Natural killer cell (primary cell): ENCODE results near the gene PLEKHJ1. TPM values are rescaled to one million over a fixed set of nuclear protein-coding genes. Genes with fewer than 3 reads are reported as not detected.

Experiments used
- ATAC-seq, 3 donors: fragments of 150-1000 bp in 2 of 3; fragments of 200-7000 bp in 1 of 3; cut with Tn5 transposase; 1 replicate in 1 of 3; 2 replicates in 2 of 3; pipeline ENCODE4 v1.10.0; 2021; ENCODE audit warnings: mild to moderate bottlenecking in 2 of 3, moderate library complexity in 2 of 3
- DNase-seq, 2 donors: peaks; one replicate each; pipeline versions ENCODE4 v3.0.0 to v3.0.0-alpha.2; 2013 to 2021; ENCODE audit warnings: mixed read lengths in 1 of 2
- H3K27ac ChIP-seq: one replicate; pipeline ENCODE4 v1.5.1; 2013; ENCODE audit warnings: mild to moderate bottlenecking, low read length
- H3K27me3 ChIP-seq: one replicate; pipeline ENCODE4 v1.6.1; 2013; ENCODE audit warnings: low read length; ENCODE audit not compliant: control insufficient read depth, insufficient read depth
- H3K36me3 ChIP-seq: one replicate; pipeline ENCODE4 v1.6.1; 2013; ENCODE audit warnings: low read length; ENCODE audit not compliant: control insufficient read depth, insufficient read depth
- H3K4me1 ChIP-seq: one replicate; pipeline ENCODE4 v1.6.1; 2013; ENCODE audit warnings: low read length; ENCODE audit not compliant: control insufficient read depth, insufficient read depth
- H3K4me3 ChIP-seq: one replicate; pipeline ENCODE4 v1.5.1; 2013; ENCODE audit warnings: low read length
- H3K9me3 ChIP-seq: one replicate; pipeline ENCODE4 v1.6.1; 2013; ENCODE audit warnings: low read length; ENCODE audit not compliant: control insufficient read depth, insufficient read depth
- H3K27ac Mint-ChIP-seq, 2 donors: one replicate each; pipeline ENCODE4 v1.8.0; 2022; ENCODE audit warnings: mild to moderate bottlenecking in 2 of 2, mixed read lengths in 2 of 2, moderate library complexity in 1 of 2
- H3K27me3 Mint-ChIP-seq, 2 donors: one replicate each; pipeline ENCODE4 v1.8.0; 2022; ENCODE audit warnings: low read depth in 2 of 2, mixed read lengths in 2 of 2
- H3K36me3 Mint-ChIP-seq: one replicate; pipeline ENCODE4 v1.8.0; 2022; ENCODE audit warnings: mixed read lengths
- H3K4me1 Mint-ChIP-seq, 2 donors: one replicate each; pipeline ENCODE4 v1.8.0; 2022; ENCODE audit warnings: mixed read lengths in 2 of 2
- H3K4me3 Mint-ChIP-seq: one replicate; pipeline ENCODE4 v1.8.0; 2022; ENCODE audit warnings: mild to moderate bottlenecking, moderate library complexity, mixed read lengths
- H3K9me3 Mint-ChIP-seq, 2 donors: one replicate each; pipeline ENCODE4 v1.8.0; 2022; ENCODE audit warnings: mixed read lengths in 2 of 2
- CTCF ChIP-seq: fragments of 200-600 bp; IDR thresholded peaks from one replicate; pipeline ENCODE4 v1.8.0; 2022; ENCODE audit warnings: antibody characterized with exemption
- WGBS: methylation state at CpG from one replicate; pipeline ENCODE4 v1.1.7; 2013; ENCODE audit warnings: missing lambda C conversion rate; ENCODE audit not compliant: insufficient coverage; 5-methylcytosine and 5-hydroxymethylcytosine counted together
- intact Hi-C: fragments of 100-400 bp; cut with micrococcal nuclease; formaldehyde crosslinking; loops from one replicate; pipeline ENCODE4 v1.14.2; 2022
- total RNA-seq, 4 donors: library from RNA; stranded (reverse); fragments of 120-200 nt in 1 of 4; gene quantifications; one replicate each; pipeline versions ENCODE4 v1.2.3 to v1.2.4, GENCODE V29; 2013 to 2022

Gene PLEKHJ1
- total RNA-seq, 3 donors from 2014 or later (not counting 1 experiment from before 2014, with no cell fraction given), result 36.7 to 45.8 (median 44.7) TPM

GRCh38 chr19:2223391-2223790 is 12.7 kb downstream of the PLEKHJ1 start:
- intact Hi-C loops, result no loop called here
- no peaks in the 10 kb centered on the region for H3K36me3 Mint-ChIP-seq
- H3K27me3 Mint-ChIP-seq, result no peaks in the 10 kb centered on the region
- Histone ChIP-seq H3K27ac (no peak overlapping the region), H3K36me3 (peaks cover 37% of the 10 kb centered on the region), H3K4me1 (peaks cover 7% of the 10 kb centered on the region), H3K4me3 (no peak overlapping the region), H3K9me3 (no peaks in the 10 kb centered on the region), H3K27me3 (no peaks in the 10 kb centered on the region)
- no peak overlapping the region for H3K4me3 Mint-ChIP-seq
- H3K27ac Mint-ChIP-seq, result peak overlapping the region in 1 of 2 donors; percentile 77
- DNase-seq (no peak), ATAC-seq (no peak)
- WGBS, result 95% methylated on average over 12 of the region's 18 CpGs
- no peaks in the 10 kb centered on the region for H3K9me3 Mint-ChIP-seq
- no peak for TF ChIP-seq CTCF
- peaks cover 6 to 11% of the 10 kb centered on the region in 2 donors for H3K4me1 Mint-ChIP-seq

GRCh38 chr19:2221918-2222317 is 14.2 kb downstream of the PLEKHJ1 start:
- DNase-seq, result no peak
- H3K9me3 ChIP-seq, result no peaks in the 10 kb centered on the region
- TF ChIP-seq CTCF, result no peak
- peaks cover 45% of the 10 kb centered on the region for H3K36me3 ChIP-seq
- no peak for ATAC-seq
- no peak overlapping the region for H3K27ac ChIP-seq
- peaks cover 6 to 14% of the 10 kb centered on the region in 2 donors for H3K4me1 Mint-ChIP-seq
- 95% methylated on average over 20 of the region's 20 CpGs for WGBS
- no peak overlapping the region for H3K4me3 ChIP-seq
- H3K4me3 Mint-ChIP-seq, result no peak overlapping the region
- no peaks in the 10 kb centered on the region for H3K27me3 Mint-ChIP-seq
- H3K36me3 Mint-ChIP-seq, result no peaks in the 10 kb centered on the region
- no peak overlapping the region for H3K27ac Mint-ChIP-seq
- no peaks in the 10 kb centered on the region for H3K9me3 Mint-ChIP-seq
- no peaks in the 10 kb centered on the region for H3K27me3 ChIP-seq
- peaks cover 7% of the 10 kb centered on the region for H3K4me1 ChIP-seq
- intact Hi-C loops, result no loop called here

- Mint-ChIP-seq H3K4me1 (peaks cover 6 to 16% of the 10 kb centered on the region in 2 donors), H3K27me3 (no peaks in the 10 kb centered on the region), H3K27ac (no peak overlapping the region), H3K4me3 (no peak overlapping the region), H3K9me3 (no peaks in the 10 kb centered on the region), H3K36me3 (no peaks in the 10 kb centered on the region)
- H3K4me1 ChIP-seq, result peaks cover 7% of the 10 kb centered on the region
- 98% methylated on average over 20 of the region's 20 CpGs for WGBS
- ATAC-seq (no peak), DNase-seq (no peak)
- intact Hi-C loops, result no loop called here
- no peak for TF ChIP-seq CTCF
- no peaks in the 10 kb centered on the region for H3K9me3 ChIP-seq
- H3K27ac ChIP-seq, result no peak overlapping the region
- no peaks in the 10 kb centered on the region for H3K27me3 ChIP-seq
- no peak overlapping the region for H3K4me3 ChIP-seq
- peaks cover 49% of the 10 kb centered on the region for H3K36me3 ChIP-seq
These were observed 14.8 kb downstream of the PLEKHJ1 start for GRCh38 chr19:2221250-2221831.

- Histone ChIP-seq H3K9me3 (no peaks in the 10 kb centered on the region), H3K27me3 (no peaks in the 10 kb centered on the region), H3K4me1 (peaks cover 7% of the 10 kb centered on the region), H3K27ac (no peak overlapping the region), H3K36me3 (peaks cover 47% of the 10 kb centered on the region), H3K4me3 (no peak overlapping the region)
- TF ChIP-seq CTCF, result no peak
- Mint-ChIP-seq H3K27me3 (no peaks in the 10 kb centered on the region), H3K36me3 (no peaks in the 10 kb centered on the region), H3K4me3 (no peak overlapping the region), H3K27ac (no peak overlapping the region), H3K9me3 (no peaks in the 10 kb centered on the region), H3K4me1 (peaks cover 6 to 14% of the 10 kb centered on the region in 2 donors)
- ATAC-seq (no peak), DNase-seq (no peak)
- intact Hi-C loops, result no loop called here
- WGBS, result 97% methylated on average over 21 of the region's 21 CpGs
These were observed 16.4 kb downstream of the PLEKHJ1 start for GRCh38 chr19:2219726-2220125.
